ENCODE data around the gene DOCK8. TPM values are rescaled to one million over a fixed set of nuclear protein-coding genes. Genes with fewer than 3 reads are reported as not detected.

The DOCK8 gene
- total RNA-seq, 1 donor = 80.8 TPM

- Histone ChIP-seq H3K9me3 (ENCODE audit: low read depth, low read length) (no peaks in the 10 kb centered on the region), H3K4me3 (ENCODE audit: low read length) (no peak overlapping the region), H3K27me3 (ENCODE audit: insufficient read depth, low read length) (no peaks in the 10 kb centered on the region), H3K4me1 (ENCODE audit: insufficient read depth, low read length) (no peaks in the 10 kb centered on the region)
Observed at GRCh38 chr9:341634-342421, 127.2 kb downstream of the DOCK8 start.

GRCh38 chr9:343773-344172 lies 129.1 kb downstream of the DOCK8 start:
- no peaks in the 10 kb centered on the region for H3K9me3 ChIP-seq (ENCODE audit: low read depth, low read length)
- H3K4me3 ChIP-seq (ENCODE audit: low read length) = no peak overlapping the region
- H3K4me1 ChIP-seq (ENCODE audit: insufficient read depth, low read length) = no peaks in the 10 kb centered on the region
- H3K27me3 ChIP-seq (ENCODE audit: insufficient read depth, low read length) = no peaks in the 10 kb centered on the region

- H3K9me3 ChIP-seq (ENCODE audit: low read depth, low read length) = no peaks in the 10 kb centered on the region
- peaks cover 7% of the 10 kb centered on the region for H3K4me1 ChIP-seq (ENCODE audit: insufficient read depth, low read length)
- H3K27me3 ChIP-seq (ENCODE audit: insufficient read depth, low read length) = no peaks in the 10 kb centered on the region
- no peak overlapping the region for H3K4me3 ChIP-seq (ENCODE audit: low read length)
Observed at GRCh38 chr9:346111-346571, 131.5 kb downstream of the DOCK8 start.

- Histone ChIP-seq H3K27me3 (ENCODE audit: insufficient read depth, low read length) (no peaks in the 10 kb centered on the region), H3K4me3 (ENCODE audit: low read length) (no peak overlapping the region), H3K9me3 (ENCODE audit: low read depth, low read length) (no peaks in the 10 kb centered on the region), H3K4me1 (ENCODE audit: insufficient read depth, low read length) (peaks cover 7% of the 10 kb centered on the region)
Observed at GRCh38 chr9:347667-348292, 133.1 kb downstream of the DOCK8 start.

GRCh38 chr9:350384-350783 lies 135.7 kb downstream of the DOCK8 start:
- no peak overlapping the region for H3K4me3 ChIP-seq (ENCODE audit: low read length)
- H3K9me3 ChIP-seq (ENCODE audit: low read depth, low read length) = no peaks in the 10 kb centered on the region

GRCh38 chr9:351916-352315 lies 137.3 kb downstream of the DOCK8 start:
- Histone ChIP-seq H3K4me1 (ENCODE audit: insufficient read depth, low read length) (peaks cover 7% of the 10 kb centered on the region), H3K27me3 (ENCODE audit: insufficient read depth, low read length) (no peaks in the 10 kb centered on the region), H3K4me3 (ENCODE audit: low read length) (no peak overlapping the region), H3K9me3 (ENCODE audit: low read depth, low read length) (no peaks in the 10 kb centered on the region)

More at GRCh38 chr9:350384-350783, 135.7 kb downstream of the DOCK8 start:
- Histone ChIP-seq H3K4me1 (ENCODE audit: insufficient read depth, low read length) (peaks cover 7% of the 10 kb centered on the region), H3K27me3 (ENCODE audit: insufficient read depth, low read length) (no peaks in the 10 kb centered on the region)

- Histone ChIP-seq H3K27me3 (ENCODE audit: insufficient read depth, low read length) (no peaks in the 10 kb centered on the region), H3K4me1 (ENCODE audit: insufficient read depth, low read length) (peaks cover 7% of the 10 kb centered on the region), H3K9me3 (ENCODE audit: low read depth, low read length) (no peaks in the 10 kb centered on the region), H3K4me3 (ENCODE audit: low read length) (no peak overlapping the region)
Observed at GRCh38 chr9:353077-353476, 138.4 kb downstream of the DOCK8 start.

GRCh38 chr9:354453-354852 lies 139.8 kb downstream of the DOCK8 start:
- H3K9me3 ChIP-seq (ENCODE audit: low read depth, low read length) = no peaks in the 10 kb centered on the region
- no peak overlapping the region for H3K4me3 ChIP-seq (ENCODE audit: low read length)
- no peaks in the 10 kb centered on the region for H3K27me3 ChIP-seq (ENCODE audit: insufficient read depth, low read length)
- peaks cover 7% of the 10 kb centered on the region for H3K4me1 ChIP-seq (ENCODE audit: insufficient read depth, low read length)

GRCh38 chr9:357560-357959 lies 142.9 kb downstream of the DOCK8 start:
- H3K9me3 ChIP-seq (ENCODE audit: low read depth, low read length) = no peaks in the 10 kb centered on the region
- no peak overlapping the region for H3K4me3 ChIP-seq (ENCODE audit: low read length)
- H3K27me3 ChIP-seq (ENCODE audit: insufficient read depth, low read length) = no peaks in the 10 kb centered on the region
- no peaks in the 10 kb centered on the region for H3K4me1 ChIP-seq (ENCODE audit: insufficient read depth, low read length)

GRCh38 chr9:362561-363273 lies 148.1 kb downstream of the DOCK8 start:
- Histone ChIP-seq H3K27me3 (ENCODE audit: insufficient read depth, low read length) (no peaks in the 10 kb centered on the region), H3K4me3 (ENCODE audit: low read length) (no peak overlapping the region), H3K4me1 (ENCODE audit: insufficient read depth, low read length) (no peaks in the 10 kb centered on the region), H3K9me3 (ENCODE audit: low read depth, low read length) (no peaks in the 10 kb centered on the region)

GRCh38 chr9:363274-363612 lies 148.6 kb downstream of the DOCK8 start:
- H3K4me3 ChIP-seq (ENCODE audit: low read length) = no peak overlapping the region
- no peaks in the 10 kb centered on the region for H3K27me3 ChIP-seq (ENCODE audit: insufficient read depth, low read length)
- no peaks in the 10 kb centered on the region for H3K4me1 ChIP-seq (ENCODE audit: insufficient read depth, low read length)

GRCh38 chr9:365436-365835 lies 150.8 kb downstream of the DOCK8 start:
- H3K27me3 ChIP-seq (ENCODE audit: insufficient read depth, low read length) = no peaks in the 10 kb centered on the region
- H3K9me3 ChIP-seq (ENCODE audit: low read depth, low read length) = no peaks in the 10 kb centered on the region
- no peaks in the 10 kb centered on the region for H3K4me1 ChIP-seq (ENCODE audit: insufficient read depth, low read length)
- no peak overlapping the region for H3K4me3 ChIP-seq (ENCODE audit: low read length)

More at GRCh38 chr9:363274-363612, 148.6 kb downstream of the DOCK8 start:
- no peaks in the 10 kb centered on the region for H3K9me3 ChIP-seq (ENCODE audit: low read depth, low read length)

- H3K9me3 ChIP-seq (ENCODE audit: low read depth, low read length) = no peaks in the 10 kb centered on the region
- no peaks in the 10 kb centered on the region for H3K27me3 ChIP-seq (ENCODE audit: insufficient read depth, low read length)
- H3K4me1 ChIP-seq (ENCODE audit: insufficient read depth, low read length) = no peaks in the 10 kb centered on the region
- H3K4me3 ChIP-seq (ENCODE audit: low read length) = no peak overlapping the region
Observed at GRCh38 chr9:366620-367019, 152.0 kb downstream of the DOCK8 start.

- no peaks in the 10 kb centered on the region for H3K27me3 ChIP-seq (ENCODE audit: insufficient read depth, low read length)
- no peak overlapping the region for H3K4me3 ChIP-seq (ENCODE audit: low read length)
- no peaks in the 10 kb centered on the region for H3K4me1 ChIP-seq (ENCODE audit: insufficient read depth, low read length)
- H3K9me3 ChIP-seq (ENCODE audit: low read depth, low read length) = no peaks in the 10 kb centered on the region
Observed at GRCh38 chr9:370086-370485, 155.4 kb downstream of the DOCK8 start.

GRCh38 chr9:371349-371748 lies 156.7 kb downstream of the DOCK8 start:
- no peak overlapping the region for H3K4me3 ChIP-seq (ENCODE audit: low read length)
- no peaks in the 10 kb centered on the region for H3K4me1 ChIP-seq (ENCODE audit: insufficient read depth, low read length)
- H3K27me3 ChIP-seq (ENCODE audit: insufficient read depth, low read length) = no peaks in the 10 kb centered on the region
- H3K9me3 ChIP-seq (ENCODE audit: low read depth, low read length) = no peaks in the 10 kb centered on the region
